Osteocyte (in vitro differentiated cells): Measurements from ENCODE around the gene TMCO2. TPM values are rescaled to one million over a fixed set of nuclear protein-coding genes. Genes with fewer than 3 reads are reported as not detected.

Experiments
- DNase-seq: peaks from one replicate; pipeline ENCODE4 v3.0.0; 2021; ENCODE audit warnings: mixed read lengths; ENCODE audit not compliant: unreplicated experiment; ENCODE audit errors: extremely low spot score
- H3K27ac Mint-ChIP-seq: one replicate; pipeline ENCODE4 v1.8.0; 2021; ENCODE audit warnings: mild to moderate bottlenecking, mixed read lengths; ENCODE audit not compliant: unreplicated experiment
- H3K27me3 Mint-ChIP-seq: one replicate; pipeline ENCODE4 v1.8.0; 2021; ENCODE audit warnings: mixed read lengths; ENCODE audit not compliant: unreplicated experiment
- H3K36me3 Mint-ChIP-seq: one replicate; pipeline ENCODE4 v1.8.0; 2021; ENCODE audit warnings: mixed read lengths; ENCODE audit not compliant: unreplicated experiment
- H3K4me1 Mint-ChIP-seq: one replicate; pipeline ENCODE4 v1.8.0; 2021; ENCODE audit warnings: mixed read lengths; ENCODE audit not compliant: unreplicated experiment
- H3K4me3 Mint-ChIP-seq: one replicate; pipeline ENCODE4 v1.8.0; 2021; ENCODE audit warnings: mild to moderate bottlenecking, moderate library complexity, mixed read lengths; ENCODE audit not compliant: unreplicated experiment
- H3K9me3 Mint-ChIP-seq: one replicate; pipeline ENCODE4 v1.8.0; 2021; ENCODE audit warnings: mixed read lengths; ENCODE audit not compliant: unreplicated experiment
- CTCF ChIP-seq: fragments of 200-600 bp; sonication (generic); IDR thresholded peaks from 2 replicates; pipeline ENCODE4 v1.5.0; 2021; ENCODE audit warnings: antibody characterized with exemption, mild to moderate bottlenecking, moderate library complexity
- total RNA-seq: library from RNA; stranded (reverse); gene quantifications from 2 replicates; pipeline ENCODE4 v1.2.1, GENCODE V29; 2021

Gene TMCO2
- total RNA-seq, 1 donor from 2014 or later: not detected

GRCh38 chr1:40265919-40266318, 18.2 kb downstream of the TMCO2 start:
- peaks cover 5% of the 10 kb centered on the region for H3K4me1 Mint-ChIP-seq
- no peak for DNase-seq
- TF ChIP-seq CTCF: no peak
- peaks cover 44% of the 10 kb centered on the region for H3K36me3 Mint-ChIP-seq
- no peak overlapping the region for H3K4me3 Mint-ChIP-seq
- no peaks in the 10 kb centered on the region for H3K27me3 Mint-ChIP-seq
- H3K9me3 Mint-ChIP-seq: no peaks in the 10 kb centered on the region
- H3K27ac Mint-ChIP-seq: peak overlapping the region; percentile 4

GRCh38 chr1:40266786-40267535, 19.2 kb downstream of the TMCO2 start:
- Mint-ChIP-seq H3K9me3 (no peaks in the 10 kb centered on the region), H3K4me3 (no peak overlapping the region), H3K4me1 (peaks cover 5% of the 10 kb centered on the region), H3K27ac (no peak overlapping the region), H3K27me3 (no peaks in the 10 kb centered on the region), H3K36me3 (peaks cover 43% of the 10 kb centered on the region)
- DNase-seq: no peak
- no peak for TF ChIP-seq CTCF

GRCh38 chr1:40267767-40268187, 20.0 kb downstream of the TMCO2 start:
- no peak for DNase-seq
- no peak for TF ChIP-seq CTCF
- peak overlapping the region; percentile 74 for H3K27ac Mint-ChIP-seq
- peaks cover 5% of the 10 kb centered on the region for H3K4me1 Mint-ChIP-seq
- no peak overlapping the region for H3K4me3 Mint-ChIP-seq
- H3K27me3 Mint-ChIP-seq: no peaks in the 10 kb centered on the region
- no peaks in the 10 kb centered on the region for H3K9me3 Mint-ChIP-seq
- peaks cover 44% of the 10 kb centered on the region for H3K36me3 Mint-ChIP-seq

- Mint-ChIP-seq H3K36me3 (peaks cover 42% of the 10 kb centered on the region), H3K27me3 (no peaks in the 10 kb centered on the region), H3K27ac (peak overlapping the region; percentile 74), H3K4me1 (peaks cover 5% of the 10 kb centered on the region), H3K9me3 (no peaks in the 10 kb centered on the region), H3K4me3 (no peak overlapping the region)
- no peak for TF ChIP-seq CTCF
- no peak for DNase-seq
These were observed 20.5 kb downstream of the TMCO2 start for GRCh38 chr1:40268211-40268610.

GRCh38 chr1:40270152-40270834, 22.6 kb downstream of the TMCO2 start:
- H3K27ac Mint-ChIP-seq: no peak overlapping the region
- no peak for TF ChIP-seq CTCF
- no peak overlapping the region for H3K4me3 Mint-ChIP-seq
- H3K4me1 Mint-ChIP-seq: peaks cover 5% of the 10 kb centered on the region
- H3K36me3 Mint-ChIP-seq: peaks cover 46% of the 10 kb centered on the region
- no peaks in the 10 kb centered on the region for H3K27me3 Mint-ChIP-seq
- H3K9me3 Mint-ChIP-seq: no peaks in the 10 kb centered on the region
- no peak for DNase-seq
